Esophagus mucosa (tissue), 1 donor: ENCODE measurements around the gene PDLIM3. TPM values are rescaled to one million over a fixed set of nuclear protein-coding genes. Genes with fewer than 3 reads are reported as not detected.
"Not testable (repeated sequence)": the region's sequence is repeated elsewhere in the genome, so short reads cannot be mapped to it uniquely, and the experiment has no call there.

Experiments
- ATAC-seq: fragments of 200-7000 bp; cut with Tn5 transposase; one replicate; pipeline ENCODE4 v1.9.1; 2020
- total RNA-seq: library from RNA; stranded (reverse); gene quantifications from one replicate; pipeline ENCODE4 v1.2.4, GENCODE V29; 2023
- donor health status: DM: yes; HTN: yes; CAD: no.

PDLIM3 gene, protein sequence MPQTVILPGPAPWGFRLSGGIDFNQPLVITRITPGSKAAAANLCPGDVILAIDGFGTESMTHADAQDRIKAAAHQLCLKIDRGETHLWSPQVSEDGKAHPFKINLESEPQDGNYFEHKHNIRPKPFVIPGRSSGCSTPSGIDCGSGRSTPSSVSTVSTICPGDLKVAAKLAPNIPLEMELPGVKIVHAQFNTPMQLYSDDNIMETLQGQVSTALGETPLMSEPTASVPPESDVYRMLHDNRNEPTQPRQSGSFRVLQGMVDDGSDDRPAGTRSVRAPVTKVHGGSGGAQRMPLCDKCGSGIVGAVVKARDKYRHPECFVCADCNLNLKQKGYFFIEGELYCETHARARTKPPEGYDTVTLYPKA
- 6.4 TPM for total RNA-seq

DNA sequence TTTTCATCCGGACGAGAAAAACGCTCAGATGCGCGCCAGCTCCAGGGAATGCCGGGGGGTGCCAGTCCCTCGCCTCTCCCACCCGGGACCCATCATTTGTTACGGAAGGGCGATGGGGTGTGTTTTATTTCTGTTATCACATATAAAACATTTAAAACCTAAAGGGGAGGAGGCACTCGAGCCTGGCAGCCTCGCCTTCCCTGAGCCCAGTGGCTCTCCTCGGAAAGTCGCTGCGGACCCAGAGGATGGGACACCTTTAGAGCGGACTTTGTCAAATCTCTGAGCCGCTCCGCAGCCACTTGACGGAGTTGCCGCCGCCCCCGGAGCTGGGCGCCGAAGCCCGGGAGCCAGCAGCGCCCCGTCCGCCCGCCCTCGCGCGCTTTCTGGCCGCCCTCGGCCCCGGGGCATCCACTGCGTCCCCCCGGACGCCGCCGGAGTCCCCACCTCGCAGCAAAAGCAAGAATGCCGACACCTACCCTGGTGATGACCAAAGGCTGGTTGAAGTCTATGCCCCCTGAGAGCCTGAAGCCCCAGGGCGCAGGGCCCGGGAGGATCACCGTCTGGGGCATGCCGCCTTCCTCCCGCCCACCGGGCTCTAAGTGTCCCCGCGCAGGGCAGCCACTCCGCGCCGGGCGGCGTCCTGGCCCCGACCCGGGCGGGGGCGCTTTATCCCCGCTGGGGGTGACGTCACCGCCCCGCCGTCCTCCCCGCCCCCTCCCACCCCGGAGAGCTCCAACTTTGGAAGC lies at the start of gene PDLIM3:
TSS of gene PDLIM3 (minus strand) at position 642 of the 746 bp plus-strand sequence. CDS start at position 569, 73 bp downstream.
- peak; percentile 73 for ATAC-seq

DNA sequence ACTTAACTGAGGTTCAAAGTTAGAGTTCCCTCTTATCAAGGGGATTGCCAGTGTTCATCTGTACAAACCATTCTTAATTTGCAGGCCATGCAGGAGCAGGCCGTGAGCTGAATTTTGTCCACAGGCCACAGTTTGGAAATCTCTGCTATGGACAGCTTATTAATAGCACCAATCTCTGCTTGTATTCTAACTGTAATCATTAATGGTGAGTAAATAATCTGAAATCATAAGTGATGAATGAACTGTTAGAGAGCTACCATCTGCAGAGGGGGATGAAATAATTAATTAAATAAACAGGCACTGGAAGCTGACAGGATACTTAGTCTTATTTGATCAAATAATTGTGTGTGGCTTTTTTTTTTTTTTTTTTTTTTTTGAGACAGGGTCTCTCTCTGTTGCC lies 48.5 kb upstream of the PDLIM3 start:
- no peak for ATAC-seq

DNA sequence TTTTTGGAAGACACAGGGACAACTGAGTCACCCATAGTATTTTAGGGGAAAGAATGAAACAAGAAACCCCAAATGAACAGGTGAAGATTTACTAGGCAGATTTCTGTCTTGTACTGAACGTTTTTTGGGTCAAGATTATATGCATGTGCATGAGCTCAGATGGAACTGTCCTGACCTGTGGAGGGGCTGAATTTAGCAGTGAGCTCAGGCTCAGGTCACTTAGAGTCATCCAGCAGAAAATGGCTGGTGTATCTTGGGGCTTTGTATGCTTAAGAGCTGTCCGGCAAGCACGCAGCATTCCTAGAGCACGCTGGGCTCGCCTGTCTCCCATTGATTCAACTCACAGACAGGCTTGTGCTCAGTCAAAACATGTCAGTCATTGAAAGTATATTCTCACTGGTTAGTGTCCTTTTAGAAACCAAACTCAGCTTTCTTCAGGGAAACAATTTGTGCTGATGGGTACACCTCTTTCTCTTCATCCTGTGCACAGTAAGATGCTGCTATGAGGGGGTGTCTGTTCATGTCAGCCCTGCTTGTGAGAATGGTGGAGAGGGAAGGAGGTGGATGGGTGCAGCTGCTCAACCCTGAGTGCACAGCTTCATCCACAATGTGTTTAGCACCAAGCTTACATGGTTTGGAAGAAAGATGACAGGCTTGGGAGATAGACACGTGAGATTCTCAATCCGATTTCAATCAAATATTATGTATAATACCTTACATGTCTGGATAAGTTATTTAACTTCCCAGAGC lies 47.5 kb upstream of the PDLIM3 start:
- ATAC-seq: no peak

DNA sequence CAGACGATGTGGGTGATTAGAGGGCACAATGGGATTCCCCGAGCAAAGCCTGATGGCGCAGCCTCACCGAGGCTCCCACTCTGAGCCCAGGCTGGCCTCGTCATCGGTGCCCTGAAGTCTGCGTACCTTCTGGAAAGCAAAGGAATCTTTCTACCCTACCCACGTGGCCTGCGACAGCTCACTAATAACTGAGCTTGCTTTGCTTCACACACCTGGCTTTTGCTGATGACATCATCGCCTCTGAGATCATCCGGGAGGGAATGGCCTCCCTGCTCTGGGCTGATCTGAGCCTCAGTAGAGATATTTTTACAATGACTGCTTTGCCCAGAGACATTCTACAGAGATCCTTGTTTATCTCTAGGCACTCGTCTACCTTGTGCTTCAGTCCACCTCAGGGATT lies 45.4 kb upstream of the PDLIM3 start:
- ATAC-seq: no peak

DNA sequence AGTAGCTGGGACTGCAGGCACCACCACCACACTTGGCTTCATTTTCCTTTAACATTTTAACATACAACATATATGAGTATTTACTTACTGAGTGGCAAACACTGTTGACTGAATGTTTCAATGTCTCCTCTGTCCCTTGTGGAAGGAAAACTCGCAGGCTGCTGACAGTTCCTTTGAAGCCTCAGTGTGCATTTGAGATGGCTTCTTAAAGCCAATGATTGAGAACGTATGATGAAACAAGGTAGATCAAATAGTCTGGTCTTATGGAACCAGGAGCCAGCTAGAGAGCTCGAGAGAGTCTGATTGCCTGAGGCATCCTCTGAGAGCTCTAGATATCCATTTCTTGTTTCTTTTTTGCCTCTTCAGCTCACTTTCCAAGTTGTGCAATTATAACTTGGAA lies 43.0 kb upstream of the PDLIM3 start:
- ATAC-seq: no peak

DNA sequence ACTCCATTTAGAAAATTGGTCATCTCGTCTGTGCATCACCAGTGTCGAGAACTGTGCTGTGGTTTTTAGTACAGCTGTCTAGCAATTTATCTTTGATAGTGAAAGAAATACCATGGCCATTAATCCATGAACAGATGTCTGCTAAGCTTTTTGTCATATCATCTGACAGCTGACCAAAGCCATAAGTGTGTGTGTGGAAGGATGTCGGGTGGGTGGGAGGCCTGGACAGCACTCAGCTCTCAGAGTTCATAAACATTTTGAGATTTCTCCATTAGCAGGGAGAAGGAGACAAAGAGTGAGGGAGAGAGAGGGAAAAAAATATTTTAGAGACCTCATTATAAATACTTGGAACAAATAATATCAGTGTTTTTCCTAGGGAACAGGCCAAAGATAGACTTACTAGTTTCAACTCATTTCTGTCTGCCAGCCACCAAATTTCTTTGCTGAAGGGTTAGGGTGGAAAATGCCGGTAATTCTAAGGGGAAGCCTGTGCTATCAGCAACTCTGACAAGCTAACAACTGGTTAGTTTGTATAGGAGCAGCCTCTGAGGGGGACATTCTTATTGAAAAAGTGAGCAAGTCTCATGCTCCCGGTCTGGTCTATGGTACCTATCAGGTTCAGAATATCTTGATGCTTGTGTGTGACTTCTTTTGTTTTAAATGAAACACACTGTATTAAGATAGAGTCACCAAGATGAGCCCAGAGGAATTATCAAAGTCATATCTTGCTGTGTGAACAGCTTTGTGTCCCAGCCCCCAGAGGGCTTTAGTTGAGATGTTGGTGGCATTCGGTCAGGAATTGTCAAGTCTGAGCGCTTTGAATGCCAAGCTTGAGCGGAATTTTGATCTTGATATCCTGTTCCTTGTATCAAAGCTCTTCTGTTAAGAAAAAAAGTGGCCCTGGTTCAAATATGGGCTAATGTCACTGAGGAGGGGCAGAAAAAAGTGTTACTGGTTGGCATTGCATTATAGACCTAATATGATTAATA lies 41.9 kb upstream of the PDLIM3 start:
- ATAC-seq: no peak

DNA sequence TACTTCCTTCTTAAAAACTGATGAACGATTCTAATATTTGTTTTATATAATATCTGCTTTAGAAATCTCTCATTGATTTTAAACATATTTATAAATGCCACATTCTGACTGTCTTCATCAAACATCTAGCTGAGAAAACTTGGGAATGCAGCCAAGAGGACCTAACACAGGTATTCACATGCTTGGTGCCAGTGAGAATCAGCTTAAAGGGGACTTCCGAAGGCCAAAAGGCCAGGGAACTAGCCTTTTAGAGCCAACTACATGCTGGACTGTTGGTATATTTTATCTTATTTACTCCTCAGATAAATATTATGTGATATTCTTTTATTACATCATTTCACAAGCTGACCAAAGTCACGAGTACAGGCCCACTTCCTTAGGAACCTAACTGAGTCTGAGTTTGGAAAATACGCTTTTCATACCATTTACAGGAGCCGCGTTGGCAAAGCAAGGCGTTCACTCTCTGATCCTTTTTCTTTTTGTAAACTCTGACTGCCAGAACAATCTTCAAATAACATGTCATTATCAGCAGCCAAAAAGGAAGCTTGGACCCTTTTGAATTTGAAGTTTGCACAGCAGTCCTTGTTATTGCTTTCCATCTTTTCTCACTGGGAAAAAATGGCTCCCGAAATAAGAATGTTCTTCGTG lies 41.1 kb upstream of the PDLIM3 start:
- ATAC-seq: no peak

DNA sequence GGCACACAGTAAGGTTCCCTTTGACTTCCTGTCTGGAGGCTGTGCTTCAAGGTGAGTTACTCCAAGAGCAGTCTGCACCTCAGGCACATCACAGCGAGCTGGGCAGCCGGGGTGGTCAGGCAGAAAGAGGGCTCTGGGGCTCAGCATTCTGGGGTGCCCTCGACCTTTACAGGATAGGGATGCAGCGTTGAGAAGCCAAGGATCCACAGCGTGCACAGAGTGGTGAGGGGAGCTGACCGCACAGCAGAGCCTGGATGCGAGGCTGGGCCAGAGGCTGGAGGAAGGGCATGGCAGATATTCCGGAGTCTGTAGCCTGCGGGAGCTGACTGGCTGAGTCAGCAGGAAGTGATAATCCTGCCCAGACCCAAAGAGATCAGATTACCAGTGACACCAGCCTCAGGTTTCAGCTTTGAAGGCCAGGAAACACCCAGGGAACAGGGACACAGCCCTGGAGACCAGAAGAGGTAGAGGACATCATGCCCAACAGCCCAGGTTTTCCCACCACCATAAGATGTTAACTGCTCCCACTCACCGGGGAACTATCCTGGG lies 38.4 kb upstream of the PDLIM3 start:
- ATAC-seq: peak; percentile 73

DNA sequence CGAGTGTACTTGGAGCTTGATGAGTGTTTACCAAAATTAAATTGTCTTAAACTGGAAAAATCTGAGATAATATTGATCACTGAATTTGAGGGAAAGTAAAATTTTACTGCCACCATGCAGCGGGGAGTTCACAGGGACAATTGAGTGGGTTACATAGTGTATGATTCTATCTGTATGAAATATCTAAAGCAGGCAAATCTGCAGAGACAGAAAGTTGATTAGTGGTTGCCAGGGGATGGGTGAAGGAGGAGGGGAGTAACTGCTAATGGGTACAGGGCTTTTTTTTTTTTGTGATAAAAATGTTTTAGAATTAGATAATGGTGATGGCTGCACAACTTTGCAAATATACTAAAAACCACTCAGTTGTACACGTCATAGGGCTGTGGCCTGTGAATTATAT lies 35.4 kb upstream of the PDLIM3 start:
- no peak for ATAC-seq

DNA sequence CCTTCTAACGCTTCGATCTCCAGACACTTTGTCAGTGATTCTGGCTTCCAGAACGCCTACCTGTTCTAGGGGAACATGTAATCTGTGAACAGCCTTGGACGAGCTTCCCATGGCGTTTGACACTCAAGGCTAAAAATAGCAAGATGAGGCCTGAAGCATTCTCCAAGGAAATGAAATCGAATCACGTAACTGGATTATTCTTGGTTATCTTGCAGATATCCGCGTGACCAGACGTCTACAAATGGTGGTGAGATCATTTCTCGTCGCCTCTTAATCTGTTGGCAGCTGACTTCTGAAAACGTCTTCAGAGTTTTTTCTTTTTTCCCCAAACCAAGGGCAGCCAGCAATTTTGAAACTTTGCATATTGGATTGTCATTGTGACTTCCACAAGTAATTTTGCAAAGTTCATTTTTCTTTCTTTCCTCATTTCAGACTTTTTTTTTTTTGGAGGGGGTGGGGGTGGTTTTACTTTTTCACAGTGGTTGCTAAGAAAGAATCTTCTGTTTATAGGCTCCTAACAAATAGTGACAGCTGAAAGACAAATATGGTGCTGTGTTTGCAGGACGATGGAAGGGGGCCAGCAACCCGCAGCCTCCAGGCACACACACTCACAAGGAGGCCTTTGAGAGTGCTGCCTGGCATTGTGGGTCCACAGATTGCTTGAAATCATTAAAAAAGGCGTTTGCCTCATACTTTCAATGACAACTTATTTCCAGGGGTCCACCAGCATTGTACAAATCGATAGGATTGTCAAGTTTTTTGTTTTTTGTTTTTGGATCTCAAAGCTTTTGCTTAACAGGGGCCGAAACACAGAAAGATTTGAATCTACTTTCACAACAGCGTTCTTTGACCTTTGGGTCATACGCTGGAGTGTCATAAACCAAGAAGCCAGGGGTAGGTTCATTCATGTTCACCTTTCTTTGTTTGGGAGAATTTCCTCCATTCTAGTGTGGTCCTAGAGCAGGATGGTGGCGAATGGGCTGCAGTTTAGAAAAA lies 32.4 kb upstream of the PDLIM3 start:
- ATAC-seq: no peak

DNA sequence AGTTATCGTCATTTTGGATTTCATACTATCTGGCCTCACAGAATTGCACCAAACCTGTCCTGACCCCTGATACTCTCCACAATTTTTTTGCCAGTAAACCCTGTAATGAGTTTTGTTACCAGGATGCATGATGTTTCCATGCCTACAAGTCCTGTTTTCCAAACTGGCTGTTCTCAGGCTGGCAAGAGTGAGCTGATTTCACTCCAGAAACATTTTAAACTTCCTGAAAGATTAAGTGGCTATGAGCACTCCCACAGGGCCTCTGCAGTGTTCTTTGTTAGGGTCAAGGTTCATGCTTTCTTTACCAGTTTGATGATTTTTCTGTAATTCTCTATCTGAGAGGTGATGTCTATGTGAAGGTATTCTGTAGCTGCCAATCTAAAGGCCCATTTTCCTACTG lies 31.7 kb upstream of the PDLIM3 start:
- ATAC-seq: no peak

DNA sequence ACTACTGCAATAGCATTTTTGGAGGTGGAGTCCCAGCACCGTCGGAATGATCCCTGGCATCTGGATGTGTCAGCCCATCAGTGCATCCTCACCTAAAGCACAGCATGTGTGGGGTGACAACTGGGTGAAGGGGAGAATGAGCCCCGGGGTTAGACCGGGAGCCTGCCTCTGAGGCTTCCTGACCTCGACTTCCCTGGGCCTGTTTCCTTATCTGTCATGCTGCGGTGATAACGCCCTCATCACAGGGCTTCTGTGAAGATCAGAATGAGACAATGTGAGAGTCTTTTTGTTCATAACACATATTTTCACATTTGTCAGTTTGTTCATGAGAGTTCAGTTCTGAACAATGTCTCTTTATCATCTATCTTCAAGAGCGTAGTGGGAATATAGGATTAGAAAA lies 31.1 kb upstream of the PDLIM3 start:
- peak; percentile 38 for ATAC-seq

DNA sequence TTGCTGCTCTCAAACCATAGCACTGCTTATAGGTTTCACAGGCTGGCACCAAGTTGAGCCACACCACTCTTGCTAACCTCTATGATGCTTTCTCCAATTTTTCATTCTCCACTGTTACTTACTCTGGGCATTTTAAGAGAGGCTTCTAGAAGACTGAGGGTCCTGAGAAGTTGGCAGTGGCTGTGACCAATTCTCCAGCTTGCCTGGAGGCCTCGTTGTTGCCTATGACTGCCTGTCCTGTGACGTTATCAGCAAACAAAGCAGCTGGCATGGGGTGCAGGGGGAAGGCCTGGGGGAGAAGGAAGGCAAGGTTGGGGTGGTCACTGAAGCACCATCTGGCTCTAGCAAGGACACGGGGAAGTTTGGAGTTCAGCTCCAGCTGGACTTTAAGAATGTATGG lies 30.4 kb upstream of the PDLIM3 start:
- ATAC-seq: no peak

DNA sequence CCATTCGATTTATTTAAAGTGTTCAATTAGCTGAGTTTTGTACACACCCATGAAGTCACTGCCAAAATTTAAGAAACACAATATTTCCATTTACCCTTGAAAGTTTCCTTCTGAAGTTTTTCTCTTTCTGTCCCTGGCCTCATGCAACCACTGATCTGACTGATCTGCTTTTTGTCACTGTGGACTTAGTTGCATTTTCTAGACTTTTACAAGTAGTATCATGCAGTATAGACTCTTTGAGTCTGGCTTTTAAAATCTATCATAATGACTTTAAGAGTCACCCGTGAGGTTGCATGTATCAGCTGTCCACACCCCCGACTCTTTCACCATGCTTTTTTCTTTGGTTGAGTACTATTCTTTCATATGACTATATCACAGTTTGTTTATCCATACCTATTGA lies 29.0 kb upstream of the PDLIM3 start:
- ATAC-seq: no peak

DNA sequence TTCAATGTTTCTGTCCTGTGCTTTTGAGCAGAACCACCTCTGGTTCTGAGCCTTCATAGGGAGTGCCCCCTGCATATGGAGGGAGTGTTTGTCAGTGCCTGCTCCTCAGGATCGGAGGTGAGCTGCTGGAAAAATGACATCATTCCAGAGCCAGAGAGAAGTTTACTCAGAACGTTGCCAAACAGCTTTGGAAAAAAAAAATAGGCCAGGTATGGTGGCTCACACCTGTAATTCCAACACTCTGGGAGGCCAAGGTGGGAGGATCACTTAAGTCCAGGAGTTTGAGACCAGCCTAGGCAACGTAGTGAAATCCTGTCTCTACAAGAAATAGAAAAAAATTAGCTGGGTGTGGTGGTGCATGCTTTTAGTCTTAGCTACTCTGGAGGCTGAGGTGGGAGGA lies 27.2 kb upstream of the PDLIM3 start:
- ATAC-seq: no peak

DNA sequence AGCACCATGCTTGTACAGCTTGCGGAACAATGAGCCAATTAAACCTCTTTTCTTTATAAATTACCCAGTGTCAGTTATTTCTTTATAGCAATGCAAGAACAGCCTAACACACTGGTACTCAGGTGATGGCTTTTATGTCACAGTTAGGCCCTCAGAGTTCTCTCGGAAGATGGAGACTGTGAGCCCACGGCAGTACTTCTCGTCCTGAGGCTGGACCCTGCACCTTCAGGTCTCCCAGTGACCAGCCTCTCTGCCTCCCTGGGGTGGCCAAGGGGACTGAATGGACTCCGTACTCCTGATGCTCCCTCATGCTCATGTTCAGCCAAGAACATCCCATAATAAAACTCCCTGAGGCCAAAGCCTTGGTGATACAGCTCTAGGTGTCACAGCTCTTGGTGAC lies 25.0 kb upstream of the PDLIM3 start:
- ATAC-seq: peak; percentile 22

DNA sequence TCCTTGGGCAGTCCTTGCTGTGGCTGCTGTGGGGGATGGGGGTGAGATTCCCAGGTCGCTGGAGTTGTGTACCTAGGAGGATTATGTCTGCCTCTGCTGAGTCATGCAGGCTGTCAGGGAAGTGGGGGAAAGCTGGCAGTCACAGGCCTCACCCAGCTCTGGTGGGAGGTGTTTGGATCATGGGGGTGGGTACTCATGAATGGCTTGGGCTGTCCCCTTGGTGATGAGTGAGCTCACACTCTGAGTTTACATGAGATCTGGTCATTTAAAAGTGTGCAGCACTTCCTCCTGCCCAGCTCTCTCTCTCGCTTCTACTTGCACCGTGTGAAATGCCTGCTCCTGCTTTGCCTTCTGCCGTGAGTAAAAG lies 24.6 kb upstream of the PDLIM3 start:
- peak; percentile 98 for ATAC-seq

DNA sequence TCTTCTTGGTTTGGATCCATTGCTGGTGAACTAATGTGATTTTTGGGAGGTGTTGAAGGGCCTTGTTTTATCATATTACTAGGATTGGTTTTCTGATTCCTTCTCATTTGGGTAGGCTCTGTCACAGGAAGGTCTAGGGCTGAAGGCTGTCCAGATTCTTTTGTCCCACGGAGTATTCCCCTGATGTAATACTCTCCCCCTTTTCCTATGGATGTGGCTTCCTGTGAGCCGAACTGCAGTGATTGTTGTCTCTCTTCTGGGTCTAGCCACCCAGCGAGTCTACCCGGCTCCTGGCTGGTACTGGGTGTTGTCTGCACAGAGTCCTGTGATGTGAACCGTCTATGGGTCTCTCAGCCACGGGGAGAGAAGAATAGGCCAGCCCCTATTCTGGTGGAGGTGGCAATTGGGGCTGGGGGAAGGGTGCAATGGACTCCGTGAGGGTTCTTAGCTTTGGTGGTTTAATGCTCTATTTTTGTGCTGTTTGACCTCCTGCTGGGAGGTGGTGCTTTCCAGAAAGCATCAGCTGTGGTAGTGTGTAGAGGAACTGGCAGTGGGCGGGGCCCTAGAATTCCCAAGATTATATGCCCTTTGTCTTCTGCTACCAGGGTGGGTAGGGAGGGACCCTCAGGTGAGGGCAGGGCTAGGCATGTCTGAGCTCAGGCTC lies 24.1 kb upstream of the PDLIM3 start:
- ATAC-seq: not testable (repeated sequence)

DNA sequence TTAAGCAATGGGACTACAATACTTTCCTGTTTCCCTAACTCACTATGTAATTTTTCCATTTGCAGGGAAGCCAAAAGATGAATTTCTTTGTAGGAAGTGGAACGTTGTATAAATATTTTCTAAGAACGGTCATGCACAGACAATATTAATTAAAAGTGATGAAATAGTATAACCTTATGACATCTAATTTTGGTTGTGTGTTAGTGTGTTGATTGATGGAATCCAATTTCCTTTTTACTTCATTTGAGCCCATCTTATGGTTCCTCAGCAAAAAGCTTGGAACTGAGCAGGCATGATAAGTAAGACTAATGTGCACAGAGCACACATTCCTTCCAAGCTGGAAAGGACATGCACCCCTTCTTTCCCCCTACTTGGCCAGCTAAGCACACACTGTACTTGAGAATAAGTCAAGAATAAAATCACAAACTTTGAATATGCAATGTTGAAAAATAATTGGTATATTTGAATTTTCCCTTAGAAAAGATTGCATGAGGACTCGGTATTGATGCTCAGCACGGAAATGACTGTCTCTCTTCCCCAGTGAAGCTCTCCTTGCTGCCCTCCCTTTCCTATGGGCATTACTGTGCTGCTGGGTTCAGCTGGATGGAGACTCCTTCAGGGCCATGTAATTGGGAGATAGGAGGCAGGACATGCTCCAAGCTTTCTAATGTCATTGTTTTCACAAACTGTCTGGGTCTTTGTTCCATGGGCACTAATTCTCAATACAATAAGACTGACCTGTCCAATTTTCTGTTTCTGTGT lies 19.2 kb upstream of the PDLIM3 start:
- ATAC-seq: no peak
